Muscle layer of duodenum (tissue), 2 donors: Measurements from ENCODE around the gene ARL14.
A peak's percentile ranks its signal among the peaks of the same experiment; 100 is the strongest.

Experiments used
- H3K27ac ChIP-seq: one replicate; pipeline ENCODE4 v1.7.0; 2013; ENCODE audit warnings: mild to moderate bottlenecking, low read length
- H3K27me3 ChIP-seq: one replicate; pipeline ENCODE4 v1.7.0; 2013; ENCODE audit warnings: low read depth, mild to moderate bottlenecking, control low read depth, low read length
- H3K36me3 ChIP-seq, 2 donors: one replicate each; pipeline ENCODE4 v1.7.0; 2013; ENCODE audit warnings: low read length in 2 of 2, control low read depth in 1 of 2, mild to moderate bottlenecking in 1 of 2; ENCODE audit not compliant: insufficient read depth in 2 of 2, control insufficient read depth in 1 of 2
- H3K4me1 ChIP-seq, 2 donors: one replicate each; pipeline ENCODE4 v1.7.0; 2013; ENCODE audit warnings: low read length in 2 of 2, mild to moderate bottlenecking in 2 of 2, control low read depth in 1 of 2, moderate library complexity in 1 of 2; ENCODE audit not compliant: insufficient read depth in 2 of 2, control insufficient read depth in 1 of 2
- H3K4me3 ChIP-seq, 2 donors: one replicate each; pipeline ENCODE4 v1.7.0; 2013; ENCODE audit warnings: low read length in 2 of 2, low read depth in 1 of 2, mild to moderate bottlenecking in 1 of 2
- H3K9me3 ChIP-seq, 2 donors: one replicate each; pipeline ENCODE4 v1.7.0; 2013; ENCODE audit warnings: low read length in 2 of 2, control low read depth in 1 of 2, mild to moderate bottlenecking in 1 of 2; ENCODE audit not compliant: control insufficient read depth in 1 of 2
- donor health status: healthy.

Gene ARL14

GRCh38 chr3:160676547-160677303, at the start of gene ARL14:
ARL14 (plus strand) TSS chr3:160677160; CDS start chr3:160677347, 187 bp downstream.
- Histone ChIP-seq H3K9me3 (no peaks in the 10 kb centered on the region), H3K4me1 (no peaks in the 10 kb centered on the region), H3K4me3 (peak within 1 kb of the TSS in 1 of 2 donors; percentile 52), H3K27ac (peak within 1 kb of the TSS; percentile 83), H3K27me3 (no peaks in the 10 kb centered on the region), H3K36me3 (no peaks in the 10 kb centered on the region)

- Histone ChIP-seq H3K4me3 (no peak overlapping the region), H3K9me3 (no peaks in the 10 kb centered on the region), H3K27ac (no peak overlapping the region), H3K27me3 (no peaks in the 10 kb centered on the region), H3K36me3 (no peaks in the 10 kb centered on the region), H3K4me1 (no peaks in the 10 kb centered on the region)
These were observed 47.5 kb upstream of the ARL14 start for GRCh38 chr3:160629491-160629890.

GRCh38 chr3:160633361-160634083, 43.4 kb upstream of the ARL14 start:
- no peak overlapping the region for H3K27ac ChIP-seq
- no peaks in the 10 kb centered on the region for H3K9me3 ChIP-seq
- H3K4me3 ChIP-seq = no peak overlapping the region
- no peaks in the 10 kb centered on the region for H3K4me1 ChIP-seq
- no peaks in the 10 kb centered on the region for H3K36me3 ChIP-seq
- H3K27me3 ChIP-seq = no peaks in the 10 kb centered on the region

GRCh38 chr3:160635213-160635612, 41.7 kb upstream of the ARL14 start:
- Histone ChIP-seq H3K36me3 (no peaks in the 10 kb centered on the region), H3K9me3 (no peaks in the 10 kb centered on the region), H3K4me3 (no peak overlapping the region), H3K27me3 (no peaks in the 10 kb centered on the region), H3K4me1 (no peaks in the 10 kb centered on the region), H3K27ac (no peak overlapping the region)

GRCh38 chr3:160637086-160637485, 39.9 kb upstream of the ARL14 start:
- no peaks in the 10 kb centered on the region for H3K4me1 ChIP-seq
- no peak overlapping the region for H3K4me3 ChIP-seq
- no peaks in the 10 kb centered on the region for H3K9me3 ChIP-seq
- H3K36me3 ChIP-seq = no peaks in the 10 kb centered on the region
- H3K27ac ChIP-seq = no peak overlapping the region
- H3K27me3 ChIP-seq = no peaks in the 10 kb centered on the region

- Histone ChIP-seq H3K4me3 (no peak overlapping the region), H3K9me3 (no peaks in the 10 kb centered on the region), H3K27me3 (no peaks in the 10 kb centered on the region), H3K36me3 (no peaks in the 10 kb centered on the region), H3K27ac (no peak overlapping the region), H3K4me1 (no peaks in the 10 kb centered on the region)
These were observed 38.8 kb upstream of the ARL14 start for GRCh38 chr3:160638184-160638583.

GRCh38 chr3:160641665-160642309, 35.2 kb upstream of the ARL14 start:
- H3K36me3 ChIP-seq = no peaks in the 10 kb centered on the region
- no peaks in the 10 kb centered on the region for H3K9me3 ChIP-seq
- H3K4me3 ChIP-seq = no peak overlapping the region
- no peaks in the 10 kb centered on the region for H3K4me1 ChIP-seq
- no peak overlapping the region for H3K27ac ChIP-seq
- H3K27me3 ChIP-seq = no peaks in the 10 kb centered on the region

- no peak overlapping the region for H3K27ac ChIP-seq
- H3K4me1 ChIP-seq = no peaks in the 10 kb centered on the region
- no peaks in the 10 kb centered on the region for H3K27me3 ChIP-seq
- H3K4me3 ChIP-seq = no peak overlapping the region
- no peaks in the 10 kb centered on the region for H3K9me3 ChIP-seq
- H3K36me3 ChIP-seq = no peaks in the 10 kb centered on the region
These were observed 33.0 kb upstream of the ARL14 start for GRCh38 chr3:160643994-160644393.

- no peaks in the 10 kb centered on the region for H3K36me3 ChIP-seq
- no peaks in the 10 kb centered on the region for H3K27me3 ChIP-seq
- H3K4me1 ChIP-seq = no peaks in the 10 kb centered on the region
- H3K4me3 ChIP-seq = no peak overlapping the region
- no peak overlapping the region for H3K27ac ChIP-seq
- H3K9me3 ChIP-seq = no peaks in the 10 kb centered on the region
These were observed 32.5 kb upstream of the ARL14 start for GRCh38 chr3:160644491-160644890.

GRCh38 chr3:160648701-160649100, 28.3 kb upstream of the ARL14 start:
- Histone ChIP-seq H3K4me1 (no peaks in the 10 kb centered on the region), H3K27me3 (no peaks in the 10 kb centered on the region), H3K4me3 (no peak overlapping the region), H3K27ac (no peak overlapping the region), H3K36me3 (no peaks in the 10 kb centered on the region), H3K9me3 (no peaks in the 10 kb centered on the region)

- H3K27me3 ChIP-seq = no peaks in the 10 kb centered on the region
- no peak overlapping the region for H3K27ac ChIP-seq
- no peaks in the 10 kb centered on the region for H3K4me1 ChIP-seq
- H3K4me3 ChIP-seq = no peak overlapping the region
- H3K36me3 ChIP-seq = no peaks in the 10 kb centered on the region
- no peaks in the 10 kb centered on the region for H3K9me3 ChIP-seq
These were observed 27.4 kb upstream of the ARL14 start for GRCh38 chr3:160649596-160649995.
